COR-L47 (cell line): ENCODE data around the gene DPYSL5.

Experiments
- DNase-seq: peaks from one replicate; lab custom pipeline; 2025; lab: John Stamatoyannopoulos, UW

DPYSL5 gene

GRCh38 chr2:26846334-26847306 lies 1.3 kb upstream of the DPYSL5 start:
- peak; percentile 91 for DNase-seq

GRCh38 chr2:26847307-26847654 lies 651 bp upstream of the DPYSL5 start:
- peak; percentile 32 for DNase-seq

GRCh38 chr2:26848336-26849055 lies 564 bp downstream of the DPYSL5 start:
- peak; percentile 36 for DNase-seq

GRCh38 chr2:26849056-26849999 lies 1.4 kb downstream of the DPYSL5 start:
- DNase-seq: peak; percentile 59

- peak; percentile 21 for DNase-seq
Measured at GRCh38 chr2:26850000-26850431, 2.1 kb downstream of the DPYSL5 start.

GRCh38 chr2:26850505-26850904 lies 2.6 kb downstream of the DPYSL5 start:
- DNase-seq: no peak

- DNase-seq: no peak
Measured at GRCh38 chr2:26852405-26853306, 4.7 kb downstream of the DPYSL5 start.

GRCh38 chr2:26853751-26854150 lies 5.8 kb downstream of the DPYSL5 start:
- no peak for DNase-seq

GRCh38 chr2:26854283-26854827 lies 6.4 kb downstream of the DPYSL5 start:
- DNase-seq: no peak

GRCh38 chr2:26855466-26855865 lies 7.5 kb downstream of the DPYSL5 start:
- DNase-seq: no peak

GRCh38 chr2:26859622-26860021 lies 11.7 kb downstream of the DPYSL5 start:
- DNase-seq: no peak

GRCh38 chr2:26860211-26860850 lies 12.4 kb downstream of the DPYSL5 start:
- no peak for DNase-seq

- DNase-seq: no peak
Measured at GRCh38 chr2:26861610-26862224, 13.8 kb downstream of the DPYSL5 start.

- no peak for DNase-seq
Measured at GRCh38 chr2:26864226-26864625, 16.3 kb downstream of the DPYSL5 start.

GRCh38 chr2:26864646-26865045 lies 16.7 kb downstream of the DPYSL5 start:
- no peak for DNase-seq

- no peak for DNase-seq
Measured at GRCh38 chr2:26870585-26871095, 22.7 kb downstream of the DPYSL5 start.

GRCh38 chr2:26873286-26873983 lies 25.5 kb downstream of the DPYSL5 start:
- no peak for DNase-seq

- DNase-seq: no peak
Measured at GRCh38 chr2:26874514-26874913, 26.6 kb downstream of the DPYSL5 start.
